Kidney epithelial cell (primary cell): Measurements from ENCODE around the gene NUP50. TPM values are rescaled to one million over a fixed set of nuclear protein-coding genes. Genes with fewer than 3 reads are reported as not detected.

Experiments used
- DNase-seq: peaks from one replicate; pipeline ENCODE4 v3.0.0-alpha.2; 2010; ENCODE audit warnings: low read depth
- H3K27me3 ChIP-seq: 2 replicates; pipeline ENCODE4 v1.6.0; 2011; ENCODE audit warnings: low read length; ENCODE audit not compliant: control insufficient read depth, insufficient read depth
- H3K36me3 ChIP-seq: 2 replicates; pipeline ENCODE4 v1.5.1; 2011; ENCODE audit warnings: low read length; ENCODE audit not compliant: control insufficient read depth, insufficient read depth
- H3K4me3 ChIP-seq: 2 replicates; pipeline ENCODE4 v1.5.1; 2011; ENCODE audit warnings: low read depth, mild to moderate bottlenecking, control low read depth, low read length
- CTCF ChIP-seq: IDR thresholded peaks from 2 replicates; pipeline ENCODE4 v1.5.1; 2011; ENCODE audit warnings: mild to moderate bottlenecking, moderate library complexity, low read length, control low read depth, inconsistent platforms; ENCODE audit not compliant: insufficient read depth, poor library complexity, severe bottlenecking
- total RNA-seq: library from RNA; depleted of rRNA; stranded (reverse); fragments of >200 nt; gene quantifications from 2 replicates; pipeline ENCODE4 v1.2.3, GENCODE V29; 2015

Gene NUP50
- total RNA-seq, 1 donor from 2014 or later = 63.0 TPM

GRCh38 chr22:45139693-45140092, 24.0 kb upstream of the NUP50 start:
- H3K36me3 ChIP-seq = no peaks in the 10 kb centered on the region
- H3K4me3 ChIP-seq = no peak overlapping the region
- TF ChIP-seq CTCF = no peak
- no peak for DNase-seq
- no peaks in the 10 kb centered on the region for H3K27me3 ChIP-seq

- no peak for DNase-seq
- no peak for TF ChIP-seq CTCF
- Histone ChIP-seq H3K4me3 (no peak overlapping the region), H3K36me3 (no peaks in the 10 kb centered on the region), H3K27me3 (no peaks in the 10 kb centered on the region)
These were observed 21.3 kb upstream of the NUP50 start for GRCh38 chr22:45142376-45142775.

- no peak for DNase-seq
- Histone ChIP-seq H3K27me3 (no peaks in the 10 kb centered on the region), H3K4me3 (no peak overlapping the region), H3K36me3 (no peaks in the 10 kb centered on the region)
- TF ChIP-seq CTCF = no peak
These were observed 18.8 kb upstream of the NUP50 start for GRCh38 chr22:45144916-45145315.

GRCh38 chr22:45149671-45150070, 14.1 kb upstream of the NUP50 start:
- H3K36me3 ChIP-seq = no peaks in the 10 kb centered on the region
- no peak overlapping the region for H3K4me3 ChIP-seq
- TF ChIP-seq CTCF = no peak
- DNase-seq = no peak
- H3K27me3 ChIP-seq = no peaks in the 10 kb centered on the region

GRCh38 chr22:45150139-45150538, 13.6 kb upstream of the NUP50 start:
- no peak for DNase-seq

More at GRCh38 chr22:45150139-45150538, 13.6 kb upstream of the NUP50 start:
- Histone ChIP-seq H3K27me3 (no peaks in the 10 kb centered on the region), H3K4me3 (no peak overlapping the region), H3K36me3 (no peaks in the 10 kb centered on the region)
- TF ChIP-seq CTCF = no peak
